H1 (cell line): ENCODE measurements around the gene MGRN1.

Experiments used
- CEBPB ChIP-seq: IDR thresholded peaks from 2 replicates; pipeline ENCODE4 v1.6.1; 2012; ENCODE audit warnings: low read depth, low read length
- CTCF ChIP-seq, 3 experiments: IDR thresholded peaks; 1 replicate in 2 of 3; 2 replicates in 1 of 3; pipeline versions ENCODE4 v1.5.1 to v1.6.1; 2011; ENCODE audit warnings: low read length in 3 of 3, mild to moderate bottlenecking in 3 of 3, inconsistent platforms in 2 of 3, low read depth in 1 of 3, moderate library complexity in 1 of 3; ENCODE audit not compliant: insufficient read depth in 1 of 3; ENCODE audit errors: control extremely low read depth in 1 of 3
- EGR1 ChIP-seq: IDR thresholded peaks from 2 replicates; pipeline ENCODE4 v1.6.1; 2011; ENCODE audit warnings: low read depth, low read length, borderline replicate concordance
- GTF2F1 ChIP-seq: IDR thresholded peaks from 2 replicates; pipeline ENCODE4 v1.6.1; 2012; ENCODE audit warnings: low read depth, low read length, improper control_type of control experiment, borderline replicate concordance
- JUND ChIP-seq: IDR thresholded peaks from 2 replicates; pipeline ENCODE4 v1.6.1; 2011; ENCODE audit warnings: mild to moderate bottlenecking, improper control_type of control experiment, low read length
- MAX ChIP-seq: IDR thresholded peaks from 2 replicates; pipeline ENCODE4 v1.6.1; 2012; ENCODE audit warnings: inconsistent platforms
- POLR2A ChIP-seq, 2 experiments: IDR thresholded peaks; 1 replicate in 1 of 2; 2 replicates in 1 of 2; pipeline ENCODE4 v1.6.1; 2011; ENCODE audit warnings: low read depth in 2 of 2, low read length in 2 of 2, mild to moderate bottlenecking in 2 of 2; ENCODE audit errors: control extremely low read depth in 1 of 2
- POLR2AphosphoS5 ChIP-seq: IDR thresholded peaks from 2 replicates; pipeline ENCODE4 v1.6.1; 2011; ENCODE audit warnings: low read depth, low read length
- RFX5 ChIP-seq: IDR thresholded peaks from 2 replicates; pipeline ENCODE4 v1.6.1; 2011; ENCODE audit warnings: low read depth, low read length, improper control_type of control experiment, borderline replicate concordance
- SIN3A ChIP-seq, 2 experiments: IDR thresholded peaks in 1 of 2; conservative IDR thresholded peaks in 1 of 2; 2 replicates each; pipeline ENCODE4 v1.6.1; 2011 to 2012; ENCODE audit warnings: low read length in 2 of 2, improper control_type of control experiment in 1 of 2, low read depth in 1 of 2, mild to moderate bottlenecking in 1 of 2
- SP1 ChIP-seq: IDR thresholded peaks from 2 replicates; pipeline ENCODE4 v1.6.1; 2011; ENCODE audit warnings: low read depth, low read length
- SRF ChIP-seq: IDR thresholded peaks from 2 replicates; pipeline ENCODE4 v1.6.1; 2011; ENCODE audit warnings: mild to moderate bottlenecking, low read depth, low read length, moderate library complexity
- TAF1 ChIP-seq: IDR thresholded peaks from 2 replicates; pipeline ENCODE4 v1.6.1; 2011; ENCODE audit warnings: mild to moderate bottlenecking, low read depth, low read length

- TF ChIP-seq JUND (no peak), RFX5 (no peak), CTCF (IDR thresholded peaks at IDR 0.05; ENCODE audit: control extremely low read depth in 1 of 3, insufficient read depth in 1 of 3, low read depth in 1 of 3, low read length in 3 of 3) (no peak), SP1 (no peak), MAX (no peak), TAF1 (no peak), POLR2AphosphoS5 (no peak), CEBPB (no peak), POLR2A (IDR thresholded peaks at IDR 0.05; ENCODE audit: control extremely low read depth in 1 of 2, low read depth in 2 of 2, low read length in 2 of 2) (no peak), SRF (no peak), EGR1 (no peak), SIN3A (conservative IDR thresholded peaks at IDR 0.05 in 1 of 2, IDR thresholded peaks at IDR 0.05 in 1 of 2; ENCODE audit: low read depth in 1 of 2, low read length in 2 of 2) (no peak), GTF2F1 (no peak)
Measured at GRCh38 chr16:4618645-4619418, 5.8 kb upstream of the MGRN1 start.
